ENCODE measurements around the gene FGFBP1. TPM values are rescaled to one million over a fixed set of nuclear protein-coding genes. Genes with fewer than 3 reads are reported as not detected.

The FGFBP1 gene
- total and polyA plus RNA-seq, 9 of the 15 experiments (the other 6 are each of a cell fraction or from before 2014, with no cell fraction given): not detected

DNA sequence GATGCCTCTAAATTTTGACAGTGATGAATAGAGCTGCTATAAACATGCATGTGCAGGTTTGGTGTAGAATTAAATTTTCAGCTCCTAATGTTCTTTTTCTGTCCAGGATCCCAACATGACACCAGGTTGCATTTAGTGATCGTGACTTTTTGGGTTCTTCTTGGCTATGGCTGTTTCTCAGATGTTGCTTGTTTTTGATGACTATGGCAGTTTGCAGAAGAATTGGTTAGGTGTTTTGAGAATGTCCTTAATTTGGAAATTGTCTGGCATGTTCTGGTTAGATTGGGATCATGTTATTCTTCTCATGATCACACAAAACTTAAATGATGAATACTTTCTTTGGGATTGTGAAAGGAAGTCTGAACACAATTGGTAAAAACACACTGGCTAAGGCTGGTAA is 3.7 kb upstream of the FGFBP1 start:
- Histone ChIP-seq H3K9ac (ENCODE audit: insufficient read depth in 1 of 2, low read depth in 2 of 2, low read length in 2 of 2) (no peak overlapping the region), H3K27me3 (ENCODE audit: control insufficient read depth in 2 of 2, insufficient read depth in 2 of 2, low read length in 2 of 2) (peaks cover 0 to 7% of the 10 kb centered on the region in 2 experiments; a peak in 1 of 5 replicates), H2AFZ (ENCODE audit: low read depth, low read length) (no peak overlapping the region), H3K9me3 (replicated peaks; ENCODE audit: control insufficient read depth, insufficient read depth, low read depth, low read length) (no peaks in the 10 kb centered on the region), H3K4me1 (replicated peaks in 1 of 2; ENCODE audit: control insufficient read depth in 2 of 2, insufficient read depth in 2 of 2, low read length in 2 of 2) (no peaks in the 10 kb centered on the region), H3K4me3 (no peak overlapping the region), H3K27ac (ENCODE audit: extremely low read depth, low read depth, low read length) (no peak overlapping the region), H3K9me1 (ENCODE audit: control insufficient read depth, insufficient read depth, low read length) (no peaks in the 10 kb centered on the region), H3K79me2 (ENCODE audit: control insufficient read depth, insufficient read depth, low read length) (no peaks in the 10 kb centered on the region), H3K4me2 (ENCODE audit: insufficient read depth, low read length) (no peak overlapping the region), H4K20me1 (replicated peaks; ENCODE audit: control insufficient read depth, insufficient read depth, low read length) (no peaks in the 10 kb centered on the region), H3K36me3 (ENCODE audit: control insufficient read depth, insufficient read depth, low read length) (no peaks in the 10 kb centered on the region)
- BruUV-seq (replicated peaks): no TSS peak
- WGBS (ENCODE audit: insufficient coverage, low coverage, missing lambda C conversion rate): 0% methylated on average over 1 of the region's 1 CpG
- POLR2A ChIA-PET: interaction anchor here (0.8 kb wide), 1 partner anchor 20 kb away, joined by 3 read pairs; no protein-coding TSS in a partner anchor
- ATAC-seq (no peak), FAIRE-seq (no peak), DNase-seq (ENCODE audit: extremely low read depth in 1 of 4, low spot score in 3 of 4) (no peak)
- TF ChIP-seq ZNF316 (IDR thresholded peaks at IDR 0.05) (peak; percentile 68), ZFPM2 (CRISPR knock-in tag; IDR thresholded peaks at IDR 0.05) (no peak)
- intact Hi-C loops (cut with micrococcal nuclease): no loop called here
- in situ Hi-C loops (cut with MboI): no loop called here
- CTCF ChIA-PET (ENCODE audit: low intra/inter-chr PET ratio): no interaction called here

DNA sequence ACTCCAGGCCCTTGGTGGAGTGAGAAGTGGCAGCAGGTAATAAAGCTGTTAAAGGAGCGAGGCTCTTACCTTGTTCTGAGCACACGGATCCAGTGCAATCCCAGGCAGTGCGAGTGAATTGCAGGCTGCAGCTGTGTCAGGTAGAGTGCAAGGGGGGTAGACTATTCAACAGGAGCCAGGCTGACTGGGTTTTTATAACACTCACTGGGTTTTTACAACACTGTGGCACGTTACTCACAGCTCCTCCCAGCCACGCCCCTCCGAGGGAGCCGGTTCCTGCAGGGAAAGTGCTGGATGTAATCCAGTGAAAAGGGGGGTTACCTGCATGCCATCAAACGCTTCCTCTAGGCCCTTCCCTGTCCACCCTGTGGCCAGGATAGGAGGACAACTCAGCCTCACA is 358 bp downstream of the FGFBP1 start:
- Histone ChIP-seq H3K9ac (ENCODE audit: insufficient read depth in 1 of 2, low read depth in 2 of 2, low read length in 2 of 2) (no peak overlapping the region), H3K9me3 (replicated peaks; ENCODE audit: control insufficient read depth, insufficient read depth, low read depth, low read length) (no peaks in the 10 kb centered on the region), H3K36me3 (ENCODE audit: control insufficient read depth, insufficient read depth, low read length) (no peaks in the 10 kb centered on the region), H3K27me3 (ENCODE audit: control insufficient read depth in 2 of 2, insufficient read depth in 2 of 2, low read length in 2 of 2) (peaks cover 0 to 10% of the 10 kb centered on the region in 2 experiments; a peak in 2 of 5 replicates), H4K20me1 (replicated peaks; ENCODE audit: control insufficient read depth, insufficient read depth, low read length) (no peaks in the 10 kb centered on the region; the same call in 1 of the 2 replicates), H3K79me2 (ENCODE audit: control insufficient read depth, insufficient read depth, low read length) (no peaks in the 10 kb centered on the region), H3K4me1 (replicated peaks in 1 of 2; ENCODE audit: control insufficient read depth in 2 of 2, insufficient read depth in 2 of 2, low read length in 2 of 2) (no peaks in the 10 kb centered on the region), H3K27ac (ENCODE audit: extremely low read depth, low read depth, low read length) (no peak overlapping the region), H3K4me2 (ENCODE audit: insufficient read depth, low read length) (no peak overlapping the region), H3K4me3 (no peak overlapping the region), H3K9me1 (ENCODE audit: control insufficient read depth, insufficient read depth, low read length) (no peaks in the 10 kb centered on the region), H2AFZ (ENCODE audit: low read depth, low read length) (no peak overlapping the region)
- 2% methylated on average over 7 of the region's 8 CpGs for WGBS (ENCODE audit: insufficient coverage, low coverage, missing lambda C conversion rate)
- FAIRE-seq (no peak), DNase-seq (ENCODE audit: extremely low read depth in 1 of 4, low spot score in 3 of 4) (no peak), ATAC-seq (no peak)
- TF ChIP-seq RBM34 (IDR thresholded peaks at IDR 0.05; ENCODE audit: borderline replicate concordance, insufficient read depth, low read length): no peak
- TF ChIP-seq ZNF778 (CRISPR knock-in tag; IDR thresholded peaks at IDR 0.05): no peak
- no peak for TF ChIP-seq TCF7L2 (IDR thresholded peaks at IDR 0.05; ENCODE audit: low read depth, low read length)
- TF ChIP-seq ZNF830 (CRISPR knock-in tag; IDR thresholded peaks at IDR 0.05): no peak
- no peak for TF ChIP-seq ZSCAN29 (IDR thresholded peaks at IDR 0.05)
- TF ChIP-seq, protein P1, sequence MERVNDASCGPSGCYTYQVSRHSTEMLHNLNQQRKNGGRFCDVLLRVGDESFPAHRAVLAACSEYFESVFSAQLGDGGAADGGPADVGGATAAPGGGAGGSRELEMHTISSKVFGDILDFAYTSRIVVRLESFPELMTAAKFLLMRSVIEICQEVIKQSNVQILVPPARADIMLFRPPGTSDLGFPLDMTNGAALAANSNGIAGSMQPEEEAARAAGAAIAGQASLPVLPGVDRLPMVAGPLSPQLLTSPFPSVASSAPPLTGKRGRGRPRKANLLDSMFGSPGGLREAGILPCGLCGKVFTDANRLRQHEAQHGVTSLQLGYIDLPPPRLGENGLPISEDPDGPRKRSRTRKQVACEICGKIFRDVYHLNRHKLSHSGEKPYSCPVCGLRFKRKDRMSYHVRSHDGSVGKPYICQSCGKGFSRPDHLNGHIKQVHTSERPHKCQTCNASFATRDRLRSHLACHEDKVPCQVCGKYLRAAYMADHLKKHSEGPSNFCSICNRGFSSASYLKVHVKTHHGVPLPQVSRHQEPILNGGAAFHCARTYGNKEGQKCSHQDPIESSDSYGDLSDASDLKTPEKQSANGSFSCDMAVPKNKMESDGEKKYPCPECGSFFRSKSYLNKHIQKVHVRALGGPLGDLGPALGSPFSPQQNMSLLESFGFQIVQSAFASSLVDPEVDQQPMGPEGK (CRISPR knock-in tag; IDR thresholded peaks at IDR 0.05; ENCODE audit: borderline replicate concordance): no peak
- TF ChIP-seq HNRNPLL (IDR thresholded peaks at IDR 0.05; ENCODE audit: low read depth, low read length, poor library complexity, severe bottlenecking): no peak
- TF ChIP-seq ZBTB1 (CRISPR knock-in tag; IDR thresholded peaks at IDR 0.05; ENCODE audit: borderline replicate concordance, low read depth): no peak
- no peak for TF ChIP-seq PURB (CRISPR knock-in tag; IDR thresholded peaks at IDR 0.05; ENCODE audit: low read depth)
- TF ChIP-seq HDAC6 (IDR thresholded peaks at IDR 0.05; ENCODE audit: low read depth, low read length): no peak
- TF ChIP-seq ZKSCAN3 (CRISPR knock-in tag; IDR thresholded peaks at IDR 0.05): no peak
- BruUV-seq (replicated peaks): no TSS peak
- in situ Hi-C loops (cut with MboI) (no loop called here), intact Hi-C loops (cut with micrococcal nuclease) (no loop called here)
- ChIA-PET POLR2A (no interaction called here), CTCF (ENCODE audit: low intra/inter-chr PET ratio) (no interaction called here)
